NCI-H1694 treated with DMSO at 0.1 percent for 48 hours (cell line): ENCODE results near the gene BBS5.
A peak's percentile ranks its signal among the peaks of the same experiment; 100 is the strongest.
"Not testable (repeated sequence)": the region's sequence is repeated elsewhere in the genome, so short reads cannot be mapped to it uniquely, and the experiment has no call there.

Experiments
- DNase-seq: peaks from one replicate; lab custom pipeline; 2025; lab: John Stamatoyannopoulos, UW

The BBS5 gene

GRCh38 chr2:169479257-169480078 lies at the start of gene BBS5:
BBS5 (plus strand) TSS chr2:169479494; CDS start chr2:169479554, 60 bp downstream.
- DNase-seq = peak; percentile 62

GRCh38 chr2:169431772-169432171 lies 47.5 kb upstream of the BBS5 start:
- not testable (repeated sequence) for DNase-seq

GRCh38 chr2:169434236-169434635 lies 45.1 kb upstream of the BBS5 start:
- not testable (repeated sequence) for DNase-seq

GRCh38 chr2:169438466-169439072 lies 40.7 kb upstream of the BBS5 start:
- no peak for DNase-seq

- DNase-seq = no peak
Observed at GRCh38 chr2:169439900-169440299, 39.4 kb upstream of the BBS5 start.

GRCh38 chr2:169446452-169446851 lies 32.8 kb upstream of the BBS5 start:
- DNase-seq = no peak

GRCh38 chr2:169448316-169448715 lies 31.0 kb upstream of the BBS5 start:
- DNase-seq = no peak

- no peak for DNase-seq
Observed at GRCh38 chr2:169448865-169449264, 30.4 kb upstream of the BBS5 start.

- peak; percentile 62 for DNase-seq
Observed at GRCh38 chr2:169452080-169452479, 27.2 kb upstream of the BBS5 start.

- not testable (repeated sequence) for DNase-seq
Observed at GRCh38 chr2:169453044-169453443, 26.2 kb upstream of the BBS5 start.

- no peak for DNase-seq
Observed at GRCh38 chr2:169461143-169461542, 18.2 kb upstream of the BBS5 start.

- peak; percentile 29 for DNase-seq
Observed at GRCh38 chr2:169462896-169463695, 16.2 kb upstream of the BBS5 start.

GRCh38 chr2:169464466-169464865 lies 14.8 kb upstream of the BBS5 start:
- no peak for DNase-seq

GRCh38 chr2:169464882-169465281 lies 14.4 kb upstream of the BBS5 start:
- DNase-seq = no peak

- DNase-seq = no peak
Observed at GRCh38 chr2:169468841-169469240, 10.5 kb upstream of the BBS5 start.

GRCh38 chr2:169469952-169470572 lies 9.2 kb upstream of the BBS5 start:
- DNase-seq = no peak

GRCh38 chr2:169472249-169472648 lies 7.0 kb upstream of the BBS5 start:
- no peak for DNase-seq

- DNase-seq = no peak
Observed at GRCh38 chr2:169476459-169476858, 2.8 kb upstream of the BBS5 start.

GRCh38 chr2:169478339-169478738 lies 955 bp upstream of the BBS5 start:
- DNase-seq = no peak

GRCh38 chr2:169478745-169479256 lies 493 bp upstream of the BBS5 start:
- no peak for DNase-seq

GRCh38 chr2:169480079-169480465 lies 778 bp downstream of the BBS5 start:
- no peak for DNase-seq

- DNase-seq = no peak
Observed at GRCh38 chr2:169485650-169486138, 6.4 kb downstream of the BBS5 start.
